Brain microvascular endothelial cell (primary cell): ENCODE results near the gene HSD17B2.

Experiments
- DNase-seq: peaks from one replicate; pipeline ENCODE4 v3.0.0-alpha.2; 2020
- H3K27ac ChIP-seq: fragments of 250-450 bp; sonication (Bioruptor Pico); 2 replicates; pipeline ENCODE4 v1.5.1; 2020; ENCODE audit warnings: mild to moderate bottlenecking, moderate library complexity
- H3K27me3 ChIP-seq: fragments of 250-450 bp; sonication (Bioruptor Pico); replicated peaks from 2 replicates; pipeline ENCODE4 v1.5.1; 2020; ENCODE audit warnings: mild to moderate bottlenecking
- H3K36me3 ChIP-seq: fragments of 250-450 bp; sonication (Bioruptor Pico); replicated peaks from 2 replicates; pipeline ENCODE4 v1.5.1; 2020; ENCODE audit warnings: mild to moderate bottlenecking
- H3K4me3 ChIP-seq: 2 replicates; pipeline ENCODE4 v1.5.1; 2011; ENCODE audit warnings: low read depth, mild to moderate bottlenecking, control low read depth, low read length, moderate library complexity
- CTCF ChIP-seq: IDR thresholded peaks from 2 replicates; pipeline ENCODE4 v1.5.1; 2011; ENCODE audit warnings: low read depth, mild to moderate bottlenecking, moderate library complexity, low read length, control low read depth, inconsistent platforms; ENCODE audit errors: missing control alignments
- in situ Hi-C: cut with HindIII; loops from 2 replicates; pipeline ENCODE4 v1.10.0; 2017; ENCODE audit warnings: low sequenced_read_pairs, low pct_ligation_motif_present

The HSD17B2 gene

GRCh38 chr16:82074019-82074558 is 39.0 kb downstream of the HSD17B2 start:
- no peak for TF ChIP-seq CTCF
- H3K36me3 ChIP-seq, result no peaks in the 10 kb centered on the region
- H3K4me3 ChIP-seq, result no peak overlapping the region
- H3K27me3 ChIP-seq, result no peaks in the 10 kb centered on the region
- no peak for DNase-seq
- in situ Hi-C loops, result no loop called here
- H3K27ac ChIP-seq, result no peak overlapping the region

GRCh38 chr16:82078125-82078524 is 43.1 kb downstream of the HSD17B2 start:
- H3K4me3 ChIP-seq, result no peak overlapping the region
- no peak for DNase-seq
- no peaks in the 10 kb centered on the region for H3K27me3 ChIP-seq
- TF ChIP-seq CTCF, result no peak
- in situ Hi-C loops, result no loop called here
- H3K36me3 ChIP-seq, result no peaks in the 10 kb centered on the region
- H3K27ac ChIP-seq, result no peak overlapping the region

GRCh38 chr16:82079892-82080291 is 44.8 kb downstream of the HSD17B2 start:
- DNase-seq, result no peak
- H3K36me3 ChIP-seq, result no peaks in the 10 kb centered on the region
- no peak overlapping the region for H3K4me3 ChIP-seq
- TF ChIP-seq CTCF, result no peak
- no peaks in the 10 kb centered on the region for H3K27me3 ChIP-seq
- no peak overlapping the region for H3K27ac ChIP-seq
- in situ Hi-C loops, result no loop called here

- in situ Hi-C loops, result no loop called here
- no peak for TF ChIP-seq CTCF
- no peaks in the 10 kb centered on the region for H3K36me3 ChIP-seq
- no peaks in the 10 kb centered on the region for H3K27me3 ChIP-seq
- H3K27ac ChIP-seq, result no peak overlapping the region
- no peak overlapping the region for H3K4me3 ChIP-seq
- DNase-seq, result no peak
Measured at GRCh38 chr16:82081264-82081663, 46.2 kb downstream of the HSD17B2 start.

- no peaks in the 10 kb centered on the region for H3K36me3 ChIP-seq
- no peaks in the 10 kb centered on the region for H3K27me3 ChIP-seq
- TF ChIP-seq CTCF, result no peak
- in situ Hi-C loops, result no loop called here
- no peak for DNase-seq
- no peak overlapping the region for H3K27ac ChIP-seq
- H3K4me3 ChIP-seq, result no peak overlapping the region
Measured at GRCh38 chr16:82082097-82082496, 47.0 kb downstream of the HSD17B2 start.

- Histone ChIP-seq H3K27ac (no peak overlapping the region), H3K27me3 (no peaks in the 10 kb centered on the region), H3K36me3 (no peaks in the 10 kb centered on the region), H3K4me3 (no peak overlapping the region)
- no peak for TF ChIP-seq CTCF
- DNase-seq, result peak; percentile 16
- in situ Hi-C loops, result no loop called here
Measured at GRCh38 chr16:82082543-82083244, 47.6 kb downstream of the HSD17B2 start.
